GM21825 (cell line): ENCODE measurements around the gene MAPKAPK3.

ENCODE experiments used
- ATAC-seq: cut with Tn5 transposase; IDR thresholded peaks from one replicate; pipeline ENCODE4 v1.9.1; 2021; ENCODE audit warnings: mild to moderate bottlenecking, moderate library complexity; ENCODE audit not compliant: unreplicated experiment

The MAPKAPK3 gene

GRCh38 chr3:50608278-50608677 is 8.7 kb upstream of the MAPKAPK3 start:
- no peak for ATAC-seq

GRCh38 chr3:50609071-50609762 is 7.7 kb upstream of the MAPKAPK3 start:
- ATAC-seq, result no peak

- ATAC-seq, result no peak
Observed at GRCh38 chr3:50609763-50610085, 7.2 kb upstream of the MAPKAPK3 start.

- ATAC-seq, result no peak
Observed at GRCh38 chr3:50610181-50610971, 6.6 kb upstream of the MAPKAPK3 start.

- ATAC-seq, result no peak
Observed at GRCh38 chr3:50610992-50611463, 5.9 kb upstream of the MAPKAPK3 start.

- ATAC-seq, result peak; percentile 64
Observed at GRCh38 chr3:50611464-50612233, 5.3 kb upstream of the MAPKAPK3 start, which contains the start of gene CISH. CISH (minus strand) TSS chr3:50611774; CDS start chr3:50611650, 124 bp downstream.

- ATAC-seq, result no peak
Observed at GRCh38 chr3:50612234-50612882, 4.6 kb upstream of the MAPKAPK3 start.

- ATAC-seq, result no peak
Observed at GRCh38 chr3:50612970-50613846, 3.7 kb upstream of the MAPKAPK3 start.

GRCh38 chr3:50615190-50615589 is 1.8 kb upstream of the MAPKAPK3 start:
- no peak for ATAC-seq

GRCh38 chr3:50616003-50616769 is 765 bp upstream of the MAPKAPK3 start:
- ATAC-seq, result peak; percentile 25

- peak; percentile 64 for ATAC-seq
Observed at GRCh38 chr3:50616770-50617095, 218 bp upstream of the MAPKAPK3 start.

GRCh38 chr3:50617911-50618481 is 1.0 kb downstream of the MAPKAPK3 start:
- no peak for ATAC-seq

GRCh38 chr3:50620420-50620819 is 3.5 kb downstream of the MAPKAPK3 start:
- ATAC-seq, result no peak

- no peak for ATAC-seq
Observed at GRCh38 chr3:50620820-50621219, 3.9 kb downstream of the MAPKAPK3 start.

- no peak for ATAC-seq
Observed at GRCh38 chr3:50622881-50623280, 5.9 kb downstream of the MAPKAPK3 start.

- ATAC-seq, result peak; percentile 42
Observed at GRCh38 chr3:50623840-50624474, 7.0 kb downstream of the MAPKAPK3 start.

GRCh38 chr3:50624634-50625033 is 7.7 kb downstream of the MAPKAPK3 start:
- ATAC-seq, result no peak
